Activated T-helper 9 cell treated with anti-CD3 and anti-CD28 coated beads, Interleukin-2, amount 50 U/mL, for 16 hours (primary cell): ENCODE data around the gene GNA15.
"Not testable (repeated sequence)": the region's sequence is repeated elsewhere in the genome, so short reads cannot be mapped to it uniquely, and the experiment has no call there.

ENCODE experiments used
- DNase-seq: peaks from one replicate; pipeline ENCODE4 v3.0.0-alpha.2; 2020; ENCODE audit warnings: low read depth

The GNA15 gene

DNA sequence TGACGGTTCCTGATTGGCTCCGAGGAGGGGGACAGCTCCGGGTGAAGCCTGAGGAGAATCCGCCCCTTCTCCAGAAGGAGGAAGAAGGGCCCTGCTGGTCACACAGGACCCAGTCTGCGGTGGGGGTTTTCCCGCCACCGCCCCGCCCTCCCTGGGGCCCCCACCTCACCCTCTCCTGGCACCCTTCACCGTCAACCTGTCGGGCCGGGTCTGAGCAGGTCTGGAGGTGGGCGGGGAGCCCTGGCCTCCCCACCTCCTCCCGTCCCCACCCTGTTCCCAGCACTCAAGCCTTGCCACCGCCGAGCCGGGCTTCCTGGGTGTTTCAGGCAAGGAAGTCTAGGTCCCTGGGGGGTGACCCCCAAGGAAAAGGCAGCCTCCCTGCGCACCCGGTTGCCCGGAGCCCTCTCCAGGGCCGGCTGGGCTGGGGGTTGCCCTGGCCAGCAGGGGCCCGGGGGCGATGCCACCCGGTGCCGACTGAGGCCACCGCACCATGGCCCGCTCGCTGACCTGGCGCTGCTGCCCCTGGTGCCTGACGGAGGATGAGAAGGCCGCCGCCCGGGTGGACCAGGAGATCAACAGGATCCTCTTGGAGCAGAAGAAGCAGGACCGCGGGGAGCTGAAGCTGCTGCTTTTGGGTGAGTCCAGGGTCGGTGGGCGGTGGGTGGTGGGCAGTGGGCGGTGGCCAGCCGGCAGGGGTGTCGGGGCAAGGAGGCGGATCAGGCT is at the start of gene GNA15:
TSS of gene GNA15 (plus strand) at position 73 of the 723 bp plus-strand sequence. CDS start at position 491, 418 bp downstream.
- peak; percentile 42 for DNase-seq

DNA sequence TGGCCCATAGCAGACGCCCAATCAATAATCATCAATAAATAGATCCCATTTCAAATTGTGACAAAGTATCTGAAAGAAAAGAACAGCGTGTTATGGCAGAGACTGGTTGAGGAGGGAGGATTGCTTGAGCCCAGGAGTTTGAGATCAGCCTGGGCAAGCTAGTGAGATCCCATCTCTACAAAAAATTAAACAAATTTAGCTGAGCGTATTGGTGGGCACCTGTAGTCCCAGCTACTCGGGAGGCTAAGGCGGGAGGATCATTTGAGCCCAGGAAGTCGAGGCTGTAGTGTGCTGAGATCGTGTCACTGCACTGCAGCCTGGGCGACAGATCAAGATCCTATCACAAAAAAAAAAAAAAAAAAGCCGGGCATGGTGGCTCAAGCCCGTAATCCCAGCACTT is 48.1 kb upstream of the GNA15 start:
- no peak for DNase-seq

GRCh38 chr19:3089299-3089855 is 46.5 kb upstream of the GNA15 start:
- DNase-seq: not testable (repeated sequence)

GRCh38 chr19:3094601-3095440 is 41.0 kb upstream of the GNA15 start:
- no peak for DNase-seq

- peak; percentile 16 for DNase-seq
Observed at GRCh38 chr19:3095441-3096191, 40.2 kb upstream of the GNA15 start.

GRCh38 chr19:3096267-3096901 is 39.4 kb upstream of the GNA15 start:
- DNase-seq: no peak

- no peak for DNase-seq
Observed at GRCh38 chr19:3096902-3097326, 38.9 kb upstream of the GNA15 start.

- DNase-seq: no peak
Observed at GRCh38 chr19:3097442-3097871, 38.4 kb upstream of the GNA15 start.

DNA sequence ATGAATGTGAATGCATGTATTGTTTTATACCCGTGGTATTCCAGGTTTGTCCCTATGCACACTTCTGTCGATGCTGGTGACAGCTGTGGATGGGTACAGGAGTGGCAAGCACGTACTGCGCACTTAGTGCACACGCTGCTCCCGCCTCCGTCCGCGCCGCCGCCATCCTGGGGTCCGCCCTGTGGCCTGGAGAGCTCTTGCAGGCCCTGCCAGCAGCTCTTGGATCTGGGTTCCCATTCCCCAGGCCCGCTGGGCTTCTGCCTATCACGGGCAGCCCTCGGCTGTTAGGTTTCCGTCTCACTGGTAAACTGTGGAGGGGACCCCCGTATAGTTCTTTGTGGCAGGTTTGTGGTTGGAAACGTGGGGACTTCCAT is 37.7 kb upstream of the GNA15 start:
- no peak for DNase-seq

DNA sequence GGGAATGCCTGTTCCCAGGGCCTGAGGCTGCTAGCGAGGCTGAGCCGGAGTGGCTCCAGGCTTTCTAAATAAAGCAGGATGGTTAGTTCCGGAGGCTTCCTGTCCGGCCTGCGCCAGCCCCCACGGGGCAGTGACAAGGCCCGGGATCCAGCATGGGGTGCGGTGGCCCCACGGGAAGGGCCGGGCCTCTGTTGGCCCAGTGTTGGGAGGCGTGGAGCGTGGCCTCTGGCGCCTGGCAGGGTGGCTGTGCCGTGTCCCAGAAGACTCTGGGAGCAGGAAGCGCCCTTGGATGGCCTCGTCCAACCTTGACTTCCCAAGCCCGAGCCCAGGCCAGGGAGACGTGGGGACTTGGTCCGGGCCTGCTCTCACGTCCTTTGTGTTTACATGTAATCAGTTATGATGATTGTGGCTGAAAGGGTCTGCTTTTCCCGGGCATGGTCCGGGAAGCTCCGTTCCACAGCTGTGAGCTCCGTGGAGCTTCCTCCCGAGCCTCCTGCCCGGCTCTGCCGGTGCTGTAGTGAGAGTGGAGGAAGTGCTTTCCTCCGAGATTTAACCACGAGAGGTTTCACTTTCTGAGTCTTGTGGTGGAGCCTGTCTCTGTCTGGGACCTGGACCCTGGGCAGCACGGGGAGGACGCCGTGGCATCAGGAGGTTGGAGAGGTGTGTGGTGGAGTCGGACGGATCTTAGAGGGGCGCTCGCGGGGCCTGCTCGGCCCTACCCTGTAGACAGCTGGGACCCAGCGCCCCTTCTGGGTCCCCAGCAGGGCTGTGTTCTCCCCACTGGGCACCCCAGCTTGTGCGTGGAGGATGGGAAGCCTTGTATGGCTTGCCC is 37.1 kb upstream of the GNA15 start:
- no peak for DNase-seq

- no peak for DNase-seq
Observed at GRCh38 chr19:3099347-3100145, 36.3 kb upstream of the GNA15 start.

- no peak for DNase-seq
Observed at GRCh38 chr19:3100331-3100730, 35.5 kb upstream of the GNA15 start.

DNA sequence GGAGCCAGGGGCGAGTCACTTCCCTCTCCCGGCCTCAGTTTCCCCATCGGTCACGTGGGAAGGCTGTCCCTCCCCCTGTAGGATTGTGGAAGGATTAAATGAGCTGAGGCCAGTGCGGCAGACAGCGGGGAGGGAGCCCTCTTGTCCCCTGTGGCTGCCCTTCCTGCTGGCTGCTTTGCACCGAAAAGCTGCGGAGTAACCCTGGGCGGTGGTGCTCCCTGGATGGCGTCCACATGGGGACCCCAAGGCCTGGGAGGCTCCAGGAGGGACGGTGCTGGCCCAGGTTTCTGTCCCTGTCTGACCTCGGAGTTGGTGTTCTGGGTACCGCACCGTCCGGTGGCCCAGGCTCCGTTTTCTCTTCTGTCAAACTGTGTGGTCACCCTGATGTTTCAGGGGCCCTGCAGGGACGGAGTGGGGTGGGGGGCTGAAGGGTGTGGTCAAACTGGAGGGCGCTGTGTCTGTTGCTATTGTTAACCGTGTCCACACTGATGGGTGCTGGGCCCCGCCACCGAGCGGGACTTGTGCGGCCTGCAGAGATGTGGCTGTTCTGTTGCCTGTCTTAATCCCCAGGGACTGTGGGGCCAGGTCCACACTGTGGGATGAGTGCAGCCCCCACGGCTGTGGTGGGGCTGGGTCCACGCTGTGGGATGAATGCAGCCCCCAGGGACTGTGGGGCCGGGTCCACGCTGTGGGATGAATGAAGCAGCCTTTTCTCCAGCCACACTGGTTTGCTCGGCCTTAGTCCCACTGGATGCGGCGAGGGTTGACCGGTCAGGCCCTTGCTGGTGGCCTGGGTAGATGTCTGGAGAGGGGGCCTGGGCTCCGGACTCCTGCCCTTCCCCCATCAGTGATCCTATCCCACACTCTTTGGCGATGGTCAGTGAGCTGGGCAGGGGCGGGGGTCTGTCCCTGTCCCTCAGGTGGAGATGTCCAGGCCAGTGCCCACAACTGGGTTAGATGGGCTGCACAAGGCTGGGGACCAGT is 34.8 kb upstream of the GNA15 start:
- DNase-seq: no peak

- DNase-seq: no peak
Observed at GRCh38 chr19:3102239-3103140, 33.3 kb upstream of the GNA15 start.

DNA sequence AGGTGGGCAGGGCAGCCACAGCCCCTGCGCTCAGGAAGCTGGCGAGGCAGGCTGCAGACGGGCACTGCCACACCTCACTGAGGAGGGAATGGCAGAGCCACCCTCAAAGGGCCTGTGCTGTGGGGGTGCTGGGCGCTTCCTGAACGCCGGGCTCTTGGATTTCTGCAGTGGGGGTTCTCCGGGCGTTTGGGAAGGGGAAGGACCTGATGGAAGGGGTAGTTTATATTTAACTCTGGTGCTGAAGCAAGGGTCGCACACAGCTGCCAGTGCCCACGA is 31.2 kb upstream of the GNA15 start:
- DNase-seq: no peak

- no peak for DNase-seq
Observed at GRCh38 chr19:3105641-3106508, 30.0 kb upstream of the GNA15 start.
